Activated CD4-positive, alpha-beta T cell treated with anti-CD3 and anti-CD28 coated beads for 4 hours (primary cell): Measurements from ENCODE around the gene ATP8A2.

ENCODE experiments used
- DNase-seq, 2 donors: peaks; one replicate each; pipeline ENCODE4 v3.0.0-alpha.2; 2020

Gene ATP8A2

DNA sequence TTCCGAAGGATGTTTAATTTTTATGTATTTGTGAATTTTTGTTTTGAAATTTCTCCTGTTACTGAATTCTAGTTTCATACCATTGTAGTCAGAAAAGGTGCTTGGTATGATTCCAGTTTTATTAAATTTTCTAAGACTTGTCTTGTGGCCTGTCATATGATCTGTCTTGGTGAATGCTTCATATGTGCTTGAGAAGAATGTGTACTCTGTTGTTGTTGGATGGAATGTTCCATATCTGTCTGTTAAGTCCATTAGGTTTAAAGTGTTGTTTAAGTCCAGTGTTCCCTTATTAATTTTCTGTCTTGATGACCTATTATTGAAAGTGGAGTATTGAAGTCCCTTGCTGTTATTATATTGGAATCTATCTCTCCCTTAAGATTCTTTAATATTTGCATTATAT is 273.9 kb downstream of the ATP8A2 start:
- DNase-seq = no peak

DNA sequence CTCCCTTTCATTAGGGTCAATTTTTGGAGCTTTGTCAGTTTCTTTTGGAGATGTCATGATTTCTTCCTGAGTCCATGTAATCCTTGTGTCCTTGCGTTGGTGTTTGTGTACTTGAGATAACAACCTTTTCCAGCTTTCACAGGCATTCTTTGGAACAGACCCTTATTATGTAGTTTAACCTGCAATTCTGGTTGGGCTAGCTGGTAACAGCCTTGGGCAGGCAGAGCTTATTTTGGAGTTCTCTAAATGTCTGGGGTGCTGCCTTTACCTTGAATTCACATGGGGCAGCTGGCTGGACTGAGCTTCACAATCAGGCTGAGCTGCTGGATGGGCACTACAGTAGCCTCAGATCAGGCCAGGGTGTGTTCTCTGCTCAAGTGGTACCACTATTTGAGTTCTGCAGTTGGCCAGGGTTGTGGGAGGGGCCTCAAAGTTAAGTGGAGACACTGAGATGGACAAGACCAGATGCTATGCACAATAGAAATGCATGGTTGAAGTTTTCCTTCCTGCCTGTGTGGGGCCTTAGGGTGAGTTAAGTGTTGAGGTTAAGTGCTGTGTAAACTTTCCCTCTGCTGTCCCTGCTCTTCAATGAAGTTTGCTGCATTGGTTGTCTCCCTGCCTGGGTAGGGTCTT is 277.3 kb downstream of the ATP8A2 start:
- DNase-seq = no peak

DNA sequence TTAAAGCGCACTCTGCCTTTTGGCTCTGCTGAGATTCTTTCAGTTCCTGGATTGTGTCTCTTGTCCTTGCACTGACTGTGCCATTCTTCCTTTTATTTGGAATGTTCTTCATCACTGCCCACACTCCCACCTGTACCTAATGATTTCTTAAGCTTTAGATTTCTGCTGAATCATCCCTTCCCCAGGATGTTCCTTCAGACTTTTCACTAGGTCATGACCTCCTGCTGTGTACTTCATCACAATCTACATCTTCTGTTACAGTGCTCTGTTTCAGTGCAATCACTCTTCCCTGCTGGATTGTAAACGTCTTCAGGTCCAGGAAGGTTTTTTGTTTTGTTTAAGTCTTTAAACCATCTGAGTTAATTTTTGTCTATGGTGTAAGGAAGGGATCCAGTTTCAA is 281.0 kb downstream of the ATP8A2 start:
- DNase-seq = no peak

DNA sequence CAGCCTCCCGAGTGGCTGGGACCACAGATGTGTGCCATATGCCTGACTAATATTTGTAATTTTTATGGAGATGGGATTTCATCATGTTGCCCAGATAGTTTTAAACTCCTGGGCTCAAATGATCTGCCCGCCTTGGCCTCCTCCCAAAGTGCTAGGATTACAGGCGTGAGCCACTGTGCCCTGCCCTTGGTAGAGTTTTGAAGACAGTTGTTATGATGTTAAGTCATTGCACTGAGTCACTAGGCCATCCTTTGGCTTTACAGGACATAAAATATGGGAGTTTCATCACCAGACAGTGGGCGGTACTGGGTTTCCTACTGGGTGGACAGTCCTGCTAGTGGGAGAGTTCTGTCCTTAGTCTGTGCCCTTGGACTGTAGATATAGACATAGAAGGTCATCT is 282.5 kb downstream of the ATP8A2 start:
- DNase-seq = no peak

DNA sequence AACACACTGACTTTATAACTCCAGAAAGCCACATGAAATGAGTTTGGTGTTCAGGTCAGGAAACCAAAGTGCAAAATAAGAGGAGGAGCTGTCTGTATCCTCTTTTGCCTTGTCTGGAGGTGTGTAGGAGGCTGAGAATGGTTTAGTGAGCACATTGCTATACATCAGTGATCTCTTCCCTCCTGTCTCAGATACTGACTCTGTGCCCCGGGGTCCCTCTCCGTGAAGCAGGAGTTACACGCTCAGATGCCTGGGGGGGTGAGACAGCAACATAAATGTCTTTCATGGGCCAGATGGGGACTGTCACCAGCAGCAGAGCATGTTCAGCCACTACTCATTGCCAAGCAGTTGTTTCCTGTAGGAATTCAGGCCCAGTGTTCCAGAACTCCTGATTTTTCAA is 285.4 kb downstream of the ATP8A2 start:
- no peak for DNase-seq

DNA sequence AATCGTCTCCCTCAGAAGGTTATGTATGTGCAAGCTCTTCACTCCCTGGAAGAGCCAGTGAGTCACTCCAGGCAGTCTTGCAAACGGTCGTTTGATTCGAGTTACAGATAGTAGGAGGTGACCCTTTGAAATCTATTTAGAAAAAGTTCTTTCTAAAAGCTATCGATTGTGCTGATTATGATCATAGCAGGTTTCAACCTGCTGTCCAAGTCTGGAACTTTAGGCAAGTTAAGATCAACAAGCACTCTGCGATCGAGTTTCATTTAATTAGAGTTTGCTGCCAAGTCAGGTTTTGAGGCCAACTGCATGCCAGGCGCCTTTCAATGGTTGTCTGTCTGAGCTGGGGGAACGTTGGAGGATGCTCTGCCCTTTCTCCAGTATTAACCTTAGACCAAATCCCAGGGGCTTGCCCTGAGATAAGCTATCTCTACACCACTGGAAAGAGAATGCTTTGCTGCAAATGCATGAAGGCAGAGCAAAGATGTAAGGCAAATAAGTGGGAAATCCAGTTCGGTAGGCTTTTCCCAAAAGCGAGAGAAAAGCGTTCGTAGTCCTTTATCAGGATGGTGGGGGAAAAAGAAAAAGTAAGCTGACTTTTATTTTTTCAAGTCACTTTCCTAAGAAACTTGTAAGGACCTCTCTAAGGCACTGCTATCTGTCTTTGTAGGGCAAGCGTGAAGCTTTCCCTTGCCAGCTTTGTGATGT is 287.5 kb downstream of the ATP8A2 start:
- no peak for DNase-seq

DNA sequence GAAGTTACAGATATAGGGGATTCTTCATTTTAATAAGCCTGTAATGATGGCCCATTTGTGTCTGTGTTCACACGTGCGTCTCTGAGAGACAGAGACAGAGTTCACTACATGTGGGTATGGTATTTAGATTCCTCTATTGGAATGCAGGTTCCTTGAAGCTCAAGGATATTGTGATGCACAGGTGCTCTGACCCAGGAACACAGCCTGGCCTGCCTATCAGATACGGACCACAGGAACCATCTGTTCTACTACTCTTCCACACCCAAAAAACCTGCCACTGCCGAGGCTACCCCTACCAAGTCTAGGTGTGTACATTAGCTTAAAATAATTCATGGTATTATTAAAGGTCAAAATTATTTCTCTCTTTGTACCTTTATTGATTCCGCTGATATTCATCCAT is 289.2 kb downstream of the ATP8A2 start:
- no peak for DNase-seq

DNA sequence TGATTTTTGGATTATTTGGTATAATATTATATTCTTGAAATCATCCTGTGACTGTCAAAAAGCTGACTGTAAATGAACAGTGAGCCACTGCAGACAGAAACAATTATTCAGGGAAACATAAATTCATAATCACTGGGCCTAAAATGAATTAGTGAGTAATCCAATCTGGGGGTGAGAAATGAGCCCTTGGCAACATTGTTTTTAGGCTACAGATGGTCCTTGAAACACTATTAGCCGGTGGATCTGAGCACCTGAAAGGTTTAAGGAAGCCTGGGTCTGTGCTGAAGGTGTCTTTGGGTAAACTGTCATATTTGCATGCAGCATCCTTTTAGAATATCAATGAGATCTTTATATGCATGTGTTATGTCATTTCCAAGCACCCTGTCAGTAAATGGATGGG is 290.7 kb downstream of the ATP8A2 start:
- DNase-seq = no peak

DNA sequence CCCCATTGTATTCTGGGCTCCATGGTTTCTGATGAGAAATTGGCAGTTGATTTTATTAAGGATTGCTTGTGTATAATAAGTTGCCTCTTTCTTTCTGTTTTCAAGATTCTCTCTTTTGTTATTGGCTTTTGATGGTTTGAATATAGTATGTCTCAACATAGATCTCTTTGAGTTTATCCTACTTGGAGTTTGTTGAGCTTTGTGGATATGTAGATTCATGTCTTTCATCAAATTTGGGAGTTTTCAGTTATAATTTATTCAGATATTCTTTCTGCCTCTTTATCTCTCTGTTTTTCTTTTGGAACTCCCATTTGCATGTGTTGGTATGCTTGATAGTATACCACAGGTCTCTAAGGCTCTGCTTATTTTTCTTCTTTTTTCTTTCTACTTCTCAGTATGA is 296.6 kb downstream of the ATP8A2 start:
- DNase-seq = no peak

DNA sequence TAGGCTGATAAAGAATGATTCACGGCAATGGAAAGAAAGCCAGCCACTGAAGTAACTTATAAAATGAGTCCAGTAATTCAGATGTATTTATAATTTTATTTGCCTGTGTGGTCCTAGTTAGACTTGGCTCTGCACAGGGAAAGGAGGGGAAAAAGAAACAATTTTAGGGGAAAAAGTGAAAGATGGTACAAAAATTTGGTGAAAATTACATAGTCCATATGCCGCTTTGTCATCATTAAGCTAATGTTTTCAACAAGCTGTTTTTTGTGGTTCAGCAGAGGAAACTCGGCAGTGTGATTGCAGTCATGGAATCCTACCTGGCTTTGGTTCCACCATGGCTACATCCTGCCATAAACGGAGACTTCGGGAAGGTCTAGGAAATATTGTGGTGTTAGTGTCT is 301.9 kb downstream of the ATP8A2 start:
- DNase-seq = no peak

DNA sequence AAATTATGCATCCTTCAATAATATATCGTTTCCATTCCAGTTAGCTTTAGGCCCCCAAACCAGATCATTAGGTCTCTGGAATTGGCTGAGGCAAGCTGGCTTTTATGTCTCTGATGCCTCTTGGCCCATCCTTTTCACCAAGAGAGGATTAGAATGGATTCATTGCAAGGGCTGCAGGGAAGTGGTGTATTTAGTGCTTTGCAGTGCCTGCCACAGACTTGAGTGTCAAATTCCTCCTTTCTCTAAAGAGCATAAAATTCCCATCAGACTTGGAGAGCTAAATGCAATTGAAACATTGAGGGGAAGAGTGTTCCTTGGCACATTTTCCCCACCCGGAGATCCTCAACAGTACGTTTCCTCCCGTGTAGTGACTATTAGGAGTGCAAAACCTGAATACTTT is 302.6 kb downstream of the ATP8A2 start:
- DNase-seq = no peak

DNA sequence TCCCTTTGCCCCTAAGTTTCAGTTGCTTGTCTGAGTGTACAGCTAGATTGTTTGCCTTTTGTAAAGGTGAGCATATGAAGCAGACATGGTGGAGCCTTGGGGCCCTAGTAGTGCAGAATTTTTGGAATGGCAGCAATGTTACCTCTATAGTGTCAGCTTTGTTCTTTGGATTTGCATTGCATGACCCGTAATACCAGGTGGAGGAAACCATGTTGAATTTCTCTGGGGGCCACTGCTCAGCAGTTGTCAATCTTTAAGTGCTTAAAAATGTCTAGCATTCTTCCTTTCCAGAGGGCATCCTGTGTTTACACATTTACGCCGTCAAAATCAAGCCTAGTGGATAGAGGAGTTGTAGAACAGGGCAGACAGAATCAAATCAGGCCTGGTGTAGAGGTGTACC is 303.3 kb downstream of the ATP8A2 start:
- no peak for DNase-seq

DNA sequence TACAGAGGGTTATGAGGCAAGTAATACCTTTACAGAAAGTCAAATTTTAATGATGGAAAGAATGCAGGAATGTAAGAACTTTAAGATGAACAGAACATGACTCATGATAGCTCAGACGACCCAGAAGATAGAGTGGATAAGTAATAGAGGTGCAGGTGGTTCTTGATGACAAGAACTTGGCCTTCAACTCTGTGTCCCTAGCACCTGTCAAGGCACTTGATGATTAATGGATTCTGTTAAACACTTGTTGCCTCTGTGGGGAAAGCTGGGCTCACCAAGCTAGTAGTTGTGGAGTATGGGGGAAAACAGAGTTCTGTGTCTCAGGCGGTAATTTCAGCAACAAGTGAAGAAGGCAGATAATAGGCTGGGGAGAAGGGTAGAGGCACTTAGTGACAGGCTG is 306.2 kb downstream of the ATP8A2 start:
- no peak for DNase-seq

DNA sequence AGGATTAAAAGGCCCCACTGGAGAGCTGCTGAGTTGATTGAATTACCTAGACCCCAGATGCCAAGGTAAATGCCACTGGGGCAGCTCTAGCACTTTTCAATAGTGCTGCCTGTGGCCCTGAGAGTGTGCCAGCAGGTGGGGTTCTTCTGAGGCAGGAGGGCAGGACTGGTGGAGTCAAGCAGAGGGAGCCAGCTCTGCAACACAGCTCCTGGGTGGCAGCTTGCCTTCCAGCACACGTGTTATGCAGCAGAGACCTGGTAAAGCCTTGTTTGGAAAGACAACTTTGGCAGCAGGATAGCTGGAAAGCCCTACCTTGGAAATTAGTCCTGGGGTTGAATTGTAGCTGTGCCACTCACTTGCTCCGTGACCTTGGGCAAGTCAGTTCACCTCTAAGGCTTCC is 306.6 kb downstream of the ATP8A2 start:
- peak in 1 of 2 donors; percentile 2 for DNase-seq

DNA sequence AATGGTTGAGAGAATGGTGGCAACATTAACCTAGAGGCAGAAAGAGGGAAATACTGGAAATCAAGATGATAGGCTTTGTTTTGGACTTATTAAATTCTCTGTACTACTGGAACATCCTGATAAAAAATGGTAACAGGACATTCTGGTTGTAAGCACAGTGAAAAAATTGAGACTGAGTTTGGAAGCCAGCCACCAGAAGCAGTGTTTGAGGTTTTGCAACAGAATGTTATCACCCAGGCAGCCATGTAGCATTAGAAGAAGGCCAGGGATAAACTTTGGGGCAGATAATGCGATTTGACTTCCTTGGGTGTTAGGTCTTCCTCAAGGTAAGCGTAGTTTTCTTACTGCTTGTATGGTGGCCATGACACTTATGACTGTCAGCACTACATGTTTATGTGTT is 307.4 kb downstream of the ATP8A2 start:
- DNase-seq = no peak

DNA sequence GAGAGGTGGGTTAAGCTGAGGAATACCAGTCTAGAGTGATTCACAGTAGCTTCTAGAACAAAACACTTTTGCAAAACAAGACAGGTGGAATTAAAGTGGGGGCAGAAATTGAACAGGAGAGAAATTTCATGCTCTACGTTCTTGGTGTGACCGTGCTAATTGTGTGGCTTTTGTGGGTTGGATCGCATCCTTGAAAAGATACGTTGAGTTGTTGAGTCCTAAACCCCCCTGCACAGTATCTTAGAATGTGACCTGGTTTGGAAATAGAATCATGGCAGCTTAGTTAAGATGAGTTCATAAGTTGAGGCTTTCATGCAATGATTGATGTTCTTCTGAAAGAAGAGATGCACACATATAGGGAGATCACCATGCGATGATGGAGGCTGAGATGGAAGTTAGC is 308.2 kb downstream of the ATP8A2 start:
- no peak for DNase-seq

DNA sequence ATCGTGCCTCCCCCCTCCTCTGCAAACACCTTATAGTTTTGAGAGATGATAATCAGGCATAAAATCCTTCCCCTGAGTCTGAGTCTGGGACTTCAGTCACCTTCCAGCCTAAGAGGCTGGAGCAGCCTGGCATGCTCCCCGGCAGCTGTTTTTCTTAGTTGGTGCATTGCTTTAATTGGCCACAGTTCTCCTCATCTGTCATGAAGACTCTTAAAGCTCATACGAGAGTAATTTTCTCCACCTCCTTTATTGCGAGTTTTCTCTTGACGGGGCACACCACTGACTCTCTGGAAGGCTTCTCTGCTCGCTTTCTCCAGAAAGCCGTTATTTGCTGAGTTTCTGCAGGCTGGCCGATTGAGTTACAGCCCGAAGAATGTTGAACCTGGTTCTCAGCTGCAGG is 310.5 kb downstream of the ATP8A2 start:
- no peak for DNase-seq

DNA sequence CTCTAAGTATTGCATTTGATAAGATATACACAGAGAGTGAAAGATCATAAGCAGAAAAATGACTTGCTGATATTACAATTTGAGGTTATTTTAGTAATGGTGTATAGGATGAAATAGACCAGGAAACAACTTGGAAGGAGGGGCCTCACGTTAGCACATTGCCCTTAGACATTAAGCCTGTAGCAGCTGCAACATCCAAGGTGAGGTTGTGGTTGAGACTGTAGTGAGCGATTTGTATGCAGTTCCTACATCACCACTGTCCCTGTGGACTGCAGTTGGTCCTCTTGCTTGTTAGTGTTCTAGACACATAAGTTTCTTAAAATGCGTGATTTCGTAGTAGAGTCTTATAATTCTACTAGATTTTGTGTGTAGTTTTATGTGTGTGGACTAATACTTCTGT is 311.3 kb downstream of the ATP8A2 start:
- no peak for DNase-seq

DNA sequence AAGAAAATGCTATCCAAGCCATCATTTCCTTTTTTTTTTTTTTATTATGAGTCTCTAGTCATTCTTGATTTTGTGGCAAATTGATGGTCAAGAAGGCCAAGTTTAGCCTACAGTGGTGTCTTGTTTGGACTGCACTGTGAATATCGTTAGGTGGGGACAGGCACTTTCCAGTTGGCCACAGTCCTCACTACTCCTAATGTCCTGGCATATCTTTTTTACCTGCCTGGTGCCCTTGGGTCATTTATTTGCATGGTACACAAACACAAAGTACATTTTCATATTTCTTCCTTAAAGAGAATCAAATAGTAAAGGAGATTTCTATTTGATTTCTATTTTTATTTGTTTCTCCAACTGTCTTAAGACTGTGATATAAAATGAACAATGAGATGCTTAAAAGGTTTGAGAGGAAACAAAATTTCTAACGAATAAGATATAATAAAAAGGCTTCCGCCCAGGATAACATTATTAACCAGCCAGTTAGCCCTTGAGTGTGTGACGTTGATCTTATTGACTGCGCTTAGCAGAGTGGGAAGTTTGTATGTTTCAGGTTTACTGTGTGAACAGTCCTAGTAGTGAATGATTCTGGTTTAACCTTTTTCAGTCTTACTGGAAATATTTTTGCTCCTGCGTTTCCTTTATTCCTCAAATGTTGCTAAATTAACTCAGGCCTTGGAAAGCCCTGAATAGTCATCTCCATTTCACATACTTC is 312.0 kb downstream of the ATP8A2 start:
- no peak for DNase-seq

DNA sequence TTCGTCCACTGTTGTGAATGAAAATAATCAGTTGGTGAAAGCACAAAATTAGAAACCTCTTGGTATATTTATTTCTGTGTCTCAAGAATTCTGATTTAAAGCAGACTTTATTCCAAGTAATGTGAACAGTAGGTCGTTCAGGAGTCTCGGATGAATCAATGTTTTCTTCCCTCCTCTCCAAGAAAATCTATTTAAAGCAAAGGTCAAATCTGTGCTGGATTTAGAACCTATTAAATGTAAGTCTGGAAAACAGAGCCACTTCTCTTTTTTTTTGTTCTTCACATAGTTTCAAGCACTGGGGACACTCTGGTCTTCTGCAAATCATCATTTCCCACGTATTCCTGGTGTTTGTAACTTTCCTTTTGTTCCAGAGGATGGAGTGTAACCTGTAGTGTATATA is 312.7 kb downstream of the ATP8A2 start:
- no peak for DNase-seq

DNA sequence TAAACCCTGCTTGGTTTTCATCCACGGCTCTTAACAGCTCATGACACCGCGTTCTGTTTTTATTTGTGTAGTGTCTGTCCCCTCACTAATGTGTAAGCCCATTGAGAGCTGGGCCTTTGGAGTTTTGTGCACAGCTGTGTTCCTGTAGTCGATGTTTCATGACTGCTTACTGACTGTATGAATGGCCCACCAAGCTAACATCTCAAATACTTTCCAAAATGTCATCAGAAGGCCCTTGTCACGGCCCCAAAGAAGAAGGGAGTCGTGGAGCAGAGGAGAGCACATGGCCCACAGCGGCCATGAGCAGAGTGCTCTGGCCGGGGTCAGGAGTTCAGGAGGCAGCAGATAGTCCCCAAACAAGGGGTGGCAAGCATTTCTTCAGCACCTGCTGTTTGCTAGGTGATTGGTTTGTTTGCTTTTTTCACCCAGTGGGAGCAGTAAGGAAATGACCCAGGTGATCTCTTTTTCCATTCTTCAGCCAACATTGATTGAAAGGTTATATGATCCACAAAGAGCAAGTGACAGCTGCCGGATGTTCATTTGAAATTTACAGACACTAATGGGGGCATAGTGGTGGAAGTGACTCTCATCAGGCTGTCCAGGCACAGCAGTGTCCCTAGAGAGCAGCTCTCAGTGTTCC is 315.2 kb downstream of the ATP8A2 start:
- no peak for DNase-seq

DNA sequence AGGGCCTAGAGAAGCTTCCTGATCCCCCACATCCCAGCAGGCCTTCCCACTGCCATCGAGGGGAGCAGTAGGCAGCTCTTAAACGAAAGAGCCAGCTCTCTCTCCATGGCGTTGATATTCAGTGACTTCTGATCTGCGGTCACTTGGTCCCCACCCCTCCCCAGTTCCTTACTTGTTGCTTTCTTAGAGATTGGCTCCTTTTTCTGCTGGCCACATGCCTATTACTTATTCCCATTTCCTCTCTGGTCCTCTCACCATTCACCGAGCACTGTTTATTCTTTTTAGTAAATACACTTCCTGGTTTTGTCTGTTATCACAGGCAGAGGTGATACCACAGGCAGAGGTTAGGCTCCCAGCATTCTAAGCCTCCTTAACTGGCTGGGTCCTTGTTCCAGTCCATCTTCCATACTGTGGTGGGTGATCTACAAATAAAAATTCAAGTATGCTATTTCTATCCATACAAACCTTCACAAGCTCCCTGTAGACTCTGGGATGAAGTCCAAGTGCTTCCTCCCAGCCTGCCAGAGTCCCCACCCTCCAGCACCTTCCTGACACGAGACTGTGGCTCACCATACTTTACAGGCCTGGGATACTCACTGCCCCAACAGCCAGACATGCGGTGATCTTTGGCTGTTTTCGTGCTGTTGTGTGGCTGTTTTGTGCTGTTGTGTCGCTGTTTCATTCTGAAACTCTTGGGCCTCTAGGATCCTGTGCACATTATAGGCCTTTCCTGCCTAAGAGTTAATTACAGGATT is 315.9 kb downstream of the ATP8A2 start:
- DNase-seq = no peak

DNA sequence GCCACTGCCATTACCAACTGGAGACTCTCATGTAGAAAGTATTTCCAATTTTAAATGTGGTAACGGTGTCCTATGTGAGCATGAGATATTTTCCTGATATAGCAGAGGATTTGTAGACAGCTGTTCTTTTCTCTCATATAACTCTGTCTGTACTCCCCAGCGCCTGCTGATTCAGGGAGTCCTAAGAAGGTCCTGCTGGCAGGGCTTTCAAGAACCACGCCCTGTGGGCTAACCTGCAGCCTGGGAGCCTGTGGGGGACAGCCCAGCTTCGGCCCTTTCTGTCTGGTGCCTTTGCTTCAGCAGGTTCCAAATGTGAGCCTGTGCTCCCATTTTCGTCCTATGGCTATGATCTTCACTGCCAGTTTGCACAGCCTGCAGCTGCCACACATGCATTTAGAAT is 316.8 kb downstream of the ATP8A2 start:
- DNase-seq = no peak
